Liver (tissue), 3 donors: ENCODE results near the gene CD248.

Experiments used
- TF ChIP-seq, protein P1 (sequence below): fragments of 150-350 bp; IDR thresholded peaks from 2 replicates; pipeline ENCODE4 v1.5.1; 2017; ENCODE audit warnings: improper control_type of control experiment, low read depth, low read length; ENCODE audit not compliant: missing input control
- TF ChIP-seq, protein P2 (sequence below): IDR thresholded peaks from 2 replicates; pipeline ENCODE4 v1.6.1; 2016; ENCODE audit warnings: antibody characterized with exemption
- donor health status: healthy.
- donor health status: healthy.

GRCh38 chr11:66274219-66274618, 42.6 kb downstream of the CD248 start:
- TF ChIP-seq, protein P1, sequence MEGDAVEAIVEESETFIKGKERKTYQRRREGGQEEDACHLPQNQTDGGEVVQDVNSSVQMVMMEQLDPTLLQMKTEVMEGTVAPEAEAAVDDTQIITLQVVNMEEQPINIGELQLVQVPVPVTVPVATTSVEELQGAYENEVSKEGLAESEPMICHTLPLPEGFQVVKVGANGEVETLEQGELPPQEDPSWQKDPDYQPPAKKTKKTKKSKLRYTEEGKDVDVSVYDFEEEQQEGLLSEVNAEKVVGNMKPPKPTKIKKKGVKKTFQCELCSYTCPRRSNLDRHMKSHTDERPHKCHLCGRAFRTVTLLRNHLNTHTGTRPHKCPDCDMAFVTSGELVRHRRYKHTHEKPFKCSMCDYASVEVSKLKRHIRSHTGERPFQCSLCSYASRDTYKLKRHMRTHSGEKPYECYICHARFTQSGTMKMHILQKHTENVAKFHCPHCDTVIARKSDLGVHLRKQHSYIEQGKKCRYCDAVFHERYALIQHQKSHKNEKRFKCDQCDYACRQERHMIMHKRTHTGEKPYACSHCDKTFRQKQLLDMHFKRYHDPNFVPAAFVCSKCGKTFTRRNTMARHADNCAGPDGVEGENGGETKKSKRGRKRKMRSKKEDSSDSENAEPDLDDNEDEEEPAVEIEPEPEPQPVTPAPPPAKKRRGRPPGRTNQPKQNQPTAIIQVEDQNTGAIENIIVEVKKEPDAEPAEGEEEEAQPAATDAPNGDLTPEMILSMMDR = no peak
- TF ChIP-seq, protein P2, sequence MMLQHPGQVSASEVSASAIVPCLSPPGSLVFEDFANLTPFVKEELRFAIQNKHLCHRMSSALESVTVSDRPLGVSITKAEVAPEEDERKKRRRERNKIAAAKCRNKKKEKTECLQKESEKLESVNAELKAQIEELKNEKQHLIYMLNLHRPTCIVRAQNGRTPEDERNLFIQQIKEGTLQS = no peak
